Epithelial cell of prostate (primary cell): ENCODE results near the gene RUVBL1.

ENCODE experiments used
- DNase-seq: peaks from one replicate; pipeline ENCODE4 v3.0.0-alpha.2; 2011; ENCODE audit warnings: low read depth, low spot score
- H3K27ac ChIP-seq: fragments of 450-650 bp; 2 replicates; pipeline ENCODE4 v1.5.1; 2017; ENCODE audit warnings: mild to moderate bottlenecking

RUVBL1 gene

DNA sequence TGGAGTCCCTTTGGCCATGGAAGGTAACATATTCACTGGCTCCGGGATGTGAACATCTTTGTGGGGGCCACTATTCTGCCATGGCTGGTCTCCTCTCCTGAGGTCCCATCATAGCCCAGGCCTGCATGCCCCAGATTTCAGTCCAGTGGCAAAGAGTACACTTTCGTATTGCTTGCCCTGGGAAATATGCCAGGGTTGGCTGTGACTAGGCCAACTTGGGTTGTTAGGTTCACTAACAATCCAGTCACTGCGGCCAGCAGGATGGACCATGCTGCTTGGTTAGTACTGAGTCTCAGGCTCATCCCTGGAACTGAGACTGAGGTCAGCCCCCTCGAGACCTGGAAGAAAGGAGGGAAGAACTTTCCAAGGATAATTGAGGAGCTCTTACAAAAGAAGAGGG lies 19.9 kb upstream of the RUVBL1 start:
- no peak for DNase-seq
- no peak overlapping the region for H3K27ac ChIP-seq

DNA sequence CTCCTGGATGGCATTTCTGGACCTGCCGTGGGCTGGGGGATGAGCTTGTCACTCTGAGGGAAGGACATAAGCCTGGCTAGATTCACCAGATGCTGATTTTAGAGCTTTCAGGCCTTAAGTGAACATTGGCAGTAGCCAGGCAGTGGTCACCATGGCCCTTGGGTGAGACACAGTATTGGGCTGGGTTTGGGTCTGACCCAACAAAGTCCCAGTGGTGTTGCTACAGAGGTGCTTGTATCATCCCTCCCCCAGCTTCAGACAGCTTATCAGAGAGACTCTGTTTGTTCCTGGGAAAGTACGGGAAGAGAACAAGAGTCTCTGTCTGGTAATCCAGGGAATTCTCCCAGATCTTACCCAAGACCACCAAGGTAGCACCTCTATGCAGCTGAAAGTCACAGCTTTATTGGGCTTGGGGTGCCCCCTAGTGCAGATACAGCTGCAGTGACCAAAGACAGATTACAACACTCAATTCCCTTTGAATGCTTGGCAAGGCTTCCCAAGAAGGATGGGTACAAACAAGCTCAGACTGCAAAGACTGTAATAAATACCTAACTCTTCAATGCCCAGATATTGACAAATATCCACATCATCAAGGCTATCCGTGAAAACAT lies 9.8 kb upstream of the RUVBL1 start:
- peak; percentile 3 for DNase-seq

DNA sequence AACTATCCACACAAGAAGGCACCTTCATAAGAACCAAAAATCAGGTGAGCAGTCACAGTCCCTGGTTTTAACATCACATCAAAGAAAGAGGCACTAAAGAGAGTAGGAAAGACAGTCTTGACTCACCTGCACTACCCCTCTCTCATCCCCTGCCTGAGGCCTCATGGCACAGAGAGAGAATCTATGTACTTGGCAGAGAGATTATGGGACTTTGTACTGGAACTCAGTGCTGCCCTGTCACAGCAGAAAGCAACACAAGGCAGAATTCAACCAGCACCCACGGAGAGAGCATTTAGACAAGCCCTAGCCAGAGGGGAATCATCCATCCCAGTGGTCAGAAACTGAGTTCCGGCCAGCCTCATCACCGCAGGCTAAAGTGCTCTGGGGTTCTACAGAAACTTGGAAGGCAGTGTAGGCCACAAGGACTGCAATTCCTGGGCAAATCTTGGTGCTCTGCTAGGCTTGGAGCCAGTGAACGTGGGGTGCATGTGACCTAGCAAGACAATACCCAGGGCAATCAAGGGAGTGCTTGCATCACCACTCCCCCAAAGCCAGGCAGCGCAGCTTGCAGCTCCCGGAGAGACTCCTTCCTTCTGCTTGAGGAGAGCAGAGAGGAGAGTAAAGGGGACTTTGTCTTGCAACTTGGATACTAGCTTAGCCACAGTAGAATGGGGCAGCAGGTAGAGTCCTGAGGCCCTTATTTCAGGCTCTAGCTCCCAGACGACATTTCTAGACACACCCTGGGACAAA lies 8.5 kb upstream of the RUVBL1 start:
- no peak overlapping the region for H3K27ac ChIP-seq
- DNase-seq = no peak

More for the DNA sequence above, 9.8 kb upstream of the RUVBL1 start:
- no peak overlapping the region for H3K27ac ChIP-seq

DNA sequence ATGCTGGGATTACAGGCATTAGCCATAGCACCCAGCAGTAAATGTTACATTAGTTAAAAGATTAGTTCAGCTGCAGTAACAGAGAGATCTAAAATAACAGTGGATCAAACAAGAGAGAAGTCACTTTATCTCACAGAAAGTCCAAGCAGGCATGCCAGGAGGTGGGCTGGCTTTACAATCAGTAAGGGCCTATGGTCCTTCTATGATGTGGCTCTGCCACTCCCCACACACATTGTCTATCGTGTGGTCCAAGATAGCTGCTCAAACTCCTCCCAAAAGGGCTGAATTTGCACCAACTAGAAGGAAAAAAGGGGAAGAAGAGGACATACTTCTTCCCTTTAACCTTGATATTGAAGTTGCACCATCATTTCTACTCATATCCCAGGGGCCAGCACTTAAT lies 4.6 kb upstream of the RUVBL1 start:
- DNase-seq = no peak
- no peak overlapping the region for H3K27ac ChIP-seq

DNA sequence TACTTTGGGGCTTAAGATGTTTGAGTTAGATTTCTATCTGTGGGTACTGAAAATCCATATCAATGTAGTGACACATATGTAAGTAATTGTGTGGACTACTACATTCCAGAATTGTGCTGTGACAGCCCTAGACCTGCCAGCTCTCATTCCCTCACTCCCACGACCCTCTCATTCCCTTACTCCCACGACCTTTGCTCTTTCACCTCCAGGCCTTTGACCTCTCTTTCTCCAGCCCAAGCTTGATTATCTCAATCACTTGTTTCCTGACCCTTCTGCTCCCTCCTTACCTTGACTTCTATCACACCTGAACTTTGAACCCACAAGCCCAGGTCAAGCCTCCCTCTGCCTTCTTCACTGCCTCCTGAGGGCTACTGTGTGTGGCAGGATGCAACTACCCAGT lies 3.6 kb upstream of the RUVBL1 start:
- DNase-seq = no peak
- no peak overlapping the region for H3K27ac ChIP-seq

DNA sequence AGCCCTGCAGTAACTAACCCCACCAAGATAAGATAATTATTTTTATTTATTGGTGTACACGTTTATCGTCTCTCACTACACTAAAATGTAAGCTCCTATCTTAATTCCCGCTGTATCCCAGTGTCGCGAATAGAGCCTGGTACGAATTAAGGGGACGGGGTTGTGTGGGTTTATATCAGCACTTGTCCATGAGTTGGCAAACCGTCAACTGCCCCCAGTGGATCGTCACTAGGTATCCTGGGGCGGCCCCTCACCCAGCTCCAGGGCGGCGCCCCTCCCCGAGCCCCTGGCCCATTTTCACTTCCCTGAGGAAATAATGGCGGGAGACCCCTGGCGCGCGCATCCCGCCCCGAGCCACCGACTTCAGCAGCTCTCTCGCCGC lies 465 bp downstream of the RUVBL1 start:
- DNase-seq = no peak

DNA sequence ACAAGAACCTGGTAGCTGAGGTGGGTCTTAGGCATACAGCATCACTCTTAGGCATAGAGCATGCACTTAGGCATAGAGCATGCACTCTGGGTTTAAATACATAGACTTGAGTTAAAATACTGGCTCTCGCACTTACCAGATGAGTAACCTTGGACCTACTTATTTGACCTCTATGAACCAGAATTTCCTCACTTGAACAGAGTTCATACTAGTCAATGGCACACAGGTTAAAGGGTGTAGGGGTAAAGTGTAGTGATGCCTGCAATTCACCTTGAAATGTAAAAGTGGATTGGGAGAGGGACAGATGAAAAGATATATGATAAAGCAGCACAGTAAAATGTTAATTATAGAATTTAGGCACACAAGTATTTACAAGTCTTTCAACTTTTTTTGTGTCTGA lies 1.6 kb downstream of the RUVBL1 start:
- DNase-seq = no peak
- no peak overlapping the region for H3K27ac ChIP-seq

More for the DNA sequence above, 465 bp downstream of the RUVBL1 start:
- H3K27ac ChIP-seq = peak overlapping the region; percentile 67

DNA sequence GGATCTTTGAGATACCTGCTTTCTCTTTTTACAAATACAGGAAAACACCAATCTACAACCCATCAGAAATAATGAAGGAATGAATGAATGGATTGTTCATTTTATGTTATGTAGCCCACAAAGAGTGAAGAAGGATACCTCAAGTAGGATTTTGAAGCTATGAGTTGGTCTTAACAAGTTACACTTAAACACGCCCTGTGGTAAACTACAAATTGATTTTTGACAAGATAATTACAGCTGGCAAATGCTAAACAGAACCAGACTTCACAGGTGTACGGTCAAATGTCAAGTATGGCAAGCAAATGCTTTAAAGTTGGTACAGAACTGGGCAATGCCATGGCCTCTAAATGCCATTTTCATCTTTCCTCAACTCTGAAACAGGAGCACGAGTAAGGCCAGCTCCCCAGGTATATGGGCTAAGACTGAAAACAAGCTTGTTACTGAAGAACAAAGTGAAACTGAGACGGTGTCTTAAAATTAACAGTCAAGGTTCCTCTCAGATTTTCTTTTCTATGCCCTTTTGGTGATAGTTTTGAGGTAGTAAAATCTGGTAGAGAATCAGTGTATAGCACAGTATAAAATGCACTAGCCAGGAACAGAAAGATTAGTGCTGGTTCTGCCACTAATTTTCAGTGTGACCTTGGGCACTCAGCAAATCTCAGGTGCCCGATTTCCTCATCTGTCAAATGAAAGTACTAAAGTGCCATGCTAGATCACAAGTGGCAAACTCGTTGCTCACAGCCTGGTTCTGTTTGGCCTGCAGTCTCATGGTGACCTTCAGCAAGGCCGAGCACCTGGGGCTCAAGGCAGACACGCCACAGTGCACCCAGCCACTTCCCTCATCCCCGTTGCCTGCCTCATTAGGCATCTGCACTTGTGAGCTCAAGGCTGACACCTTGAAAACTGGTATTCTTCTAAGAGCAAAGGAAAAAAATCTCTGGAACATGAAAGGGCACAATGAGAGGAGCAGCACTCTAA lies 9.5 kb downstream of the RUVBL1 start:
- no peak overlapping the region for H3K27ac ChIP-seq

DNA sequence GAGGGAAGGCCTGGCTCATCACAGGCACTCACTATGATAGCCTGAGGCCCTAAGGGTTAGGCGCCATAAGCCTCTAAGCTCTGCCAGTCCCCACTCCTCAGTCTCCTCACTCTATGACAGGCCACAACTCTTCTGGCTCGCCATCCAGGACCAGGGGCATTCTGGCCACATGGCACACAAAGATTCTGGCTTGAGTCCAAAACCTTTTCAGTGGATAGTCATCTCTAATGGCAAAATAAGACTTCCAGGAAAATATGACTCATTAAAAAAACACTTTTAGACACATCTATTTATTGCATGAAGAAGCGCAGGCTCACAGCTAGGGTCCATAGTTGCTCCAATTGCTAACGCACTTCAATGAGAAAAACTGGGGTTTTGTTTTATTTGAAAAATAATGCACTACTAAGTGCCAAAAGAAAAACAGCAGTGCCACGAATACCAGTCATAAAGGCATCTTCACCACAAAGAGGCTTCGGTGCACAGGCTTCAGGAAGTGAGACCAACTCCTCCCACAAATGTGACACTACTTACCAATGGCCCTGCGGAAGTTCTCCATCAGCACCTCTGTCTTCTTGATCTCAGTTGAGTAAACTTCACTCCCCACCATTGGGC lies 11.1 kb downstream of the RUVBL1 start:
- DNase-seq = peak; percentile 16
- H3K27ac ChIP-seq = no peak overlapping the region

More for the DNA sequence above, 9.5 kb downstream of the RUVBL1 start:
- DNase-seq = no peak

DNA sequence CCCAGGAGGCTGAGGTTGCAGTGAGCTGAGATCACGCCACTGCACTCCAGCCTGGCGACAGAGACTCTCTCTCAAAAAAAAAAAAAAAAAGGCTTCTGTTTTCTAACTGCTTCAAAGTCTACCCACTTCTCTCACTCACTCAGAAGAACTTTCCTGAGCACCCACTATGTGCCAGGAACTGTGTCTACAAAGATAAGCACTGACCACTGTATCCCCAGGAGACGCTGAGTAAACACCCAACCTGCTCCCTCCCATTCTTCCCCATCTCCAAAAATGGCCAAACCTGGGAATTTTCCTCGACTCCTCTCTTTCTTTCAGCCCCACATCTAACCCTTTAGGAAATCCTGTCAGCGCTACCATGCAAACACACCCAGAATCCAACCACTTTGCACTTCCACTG lies 12.5 kb downstream of the RUVBL1 start:
- DNase-seq = no peak
- no peak overlapping the region for H3K27ac ChIP-seq

DNA sequence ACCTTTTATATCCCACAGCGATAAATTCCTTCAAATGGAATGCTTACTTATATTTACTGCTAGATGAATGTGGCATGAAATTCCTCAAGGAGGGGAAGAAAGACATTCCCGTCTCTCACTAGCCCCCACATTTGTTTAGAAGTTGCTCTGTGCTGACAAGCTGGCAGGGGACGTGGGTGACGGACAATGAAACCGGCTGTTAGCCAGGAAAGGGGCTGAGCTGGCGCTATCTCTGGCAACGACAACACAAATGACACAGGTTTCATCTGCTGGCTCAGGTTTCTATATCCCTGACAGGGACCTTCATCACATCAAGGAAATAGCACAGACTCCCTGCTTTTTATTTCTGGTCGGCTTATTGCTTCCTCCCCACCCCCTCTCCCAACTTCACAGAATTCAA lies 15.8 kb downstream of the RUVBL1 start:
- H3K27ac ChIP-seq = no peak overlapping the region
- no peak for DNase-seq

DNA sequence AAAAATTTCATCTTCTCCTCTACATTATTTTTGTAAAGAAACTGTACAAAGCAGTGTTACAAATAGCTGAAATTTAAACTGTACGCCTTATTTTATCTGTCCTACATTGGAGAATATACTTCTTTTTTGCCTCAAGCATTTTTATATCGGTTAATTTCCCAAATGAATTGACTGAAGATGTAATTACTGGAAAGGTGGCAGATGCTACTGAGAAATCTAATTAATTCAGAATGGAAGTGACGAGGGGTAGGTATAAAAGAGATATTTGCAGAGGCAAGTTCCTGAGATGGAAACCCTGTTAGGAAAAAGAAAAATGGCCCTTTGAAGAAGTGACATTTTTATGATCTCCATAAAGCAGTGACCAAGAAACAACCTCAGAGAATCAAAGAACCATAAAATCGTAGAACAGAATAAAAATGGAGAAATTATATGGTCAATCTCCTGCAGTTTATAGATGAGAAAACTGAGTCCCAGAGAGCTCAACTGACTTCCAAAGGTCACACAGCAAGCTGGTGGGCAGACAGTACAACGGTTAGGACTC lies 20.4 kb downstream of the RUVBL1 start:
- no peak for DNase-seq
- H3K27ac ChIP-seq = no peak overlapping the region

DNA sequence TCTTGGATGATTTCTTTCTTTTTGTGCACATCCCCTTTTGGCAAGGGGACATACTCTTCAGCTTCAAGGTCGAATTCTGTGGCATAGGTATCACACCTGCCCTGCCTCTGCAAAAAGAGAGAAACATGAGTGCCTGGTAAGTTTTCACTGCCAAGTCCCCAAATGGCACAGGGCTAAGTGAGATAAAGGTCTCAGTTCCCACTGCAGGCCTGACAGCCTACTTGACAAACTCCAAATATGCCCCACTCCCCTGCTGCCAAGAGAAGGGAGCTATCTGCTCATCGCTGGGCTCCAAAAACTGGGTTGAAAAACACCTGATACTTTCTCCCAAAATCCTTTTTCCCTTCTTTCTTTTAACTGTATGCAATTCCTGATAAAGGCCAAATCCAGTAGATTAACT lies 23.0 kb downstream of the RUVBL1 start:
- no peak for DNase-seq
- H3K27ac ChIP-seq = no peak overlapping the region

DNA sequence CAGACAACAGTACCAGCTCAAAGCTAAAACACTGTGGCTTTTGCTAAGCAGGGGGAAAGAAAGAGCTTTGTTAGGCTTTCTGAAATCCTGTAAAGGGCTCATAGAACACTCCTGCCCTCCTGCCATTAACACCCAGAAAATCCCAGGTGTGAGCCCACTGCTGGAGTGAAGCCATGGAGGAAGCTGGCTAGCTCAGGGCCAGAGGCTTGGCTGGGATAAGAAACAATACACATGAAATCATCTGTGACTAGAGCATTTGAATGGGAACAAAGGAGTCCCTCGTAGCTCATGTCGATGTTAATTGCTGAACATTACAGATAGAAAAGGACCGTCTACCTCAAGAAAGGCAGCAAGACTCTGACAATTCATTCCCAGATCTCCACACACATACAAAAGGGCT lies 23.5 kb downstream of the RUVBL1 start:
- no peak for DNase-seq
- no peak overlapping the region for H3K27ac ChIP-seq

DNA sequence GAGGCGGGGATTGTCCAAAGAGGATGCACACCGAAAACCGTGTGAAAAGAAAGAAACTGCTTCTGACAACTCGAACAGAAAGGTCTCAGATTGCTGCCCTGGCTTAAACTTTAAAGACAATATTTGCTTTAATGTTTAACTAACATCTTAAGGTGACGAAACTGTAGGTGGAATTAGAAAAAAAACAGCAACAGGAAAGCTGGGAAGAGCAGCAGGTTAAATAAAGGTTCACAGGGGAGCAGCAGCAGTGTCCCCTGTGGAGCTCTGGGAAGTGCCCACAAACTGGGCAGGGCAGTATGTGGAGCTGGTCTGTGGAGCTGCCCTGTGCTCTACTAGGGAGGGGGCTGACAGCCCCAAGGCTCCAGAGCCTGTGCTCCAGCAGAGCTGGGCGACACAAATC lies 25.4 kb downstream of the RUVBL1 start:
- no peak overlapping the region for H3K27ac ChIP-seq

DNA sequence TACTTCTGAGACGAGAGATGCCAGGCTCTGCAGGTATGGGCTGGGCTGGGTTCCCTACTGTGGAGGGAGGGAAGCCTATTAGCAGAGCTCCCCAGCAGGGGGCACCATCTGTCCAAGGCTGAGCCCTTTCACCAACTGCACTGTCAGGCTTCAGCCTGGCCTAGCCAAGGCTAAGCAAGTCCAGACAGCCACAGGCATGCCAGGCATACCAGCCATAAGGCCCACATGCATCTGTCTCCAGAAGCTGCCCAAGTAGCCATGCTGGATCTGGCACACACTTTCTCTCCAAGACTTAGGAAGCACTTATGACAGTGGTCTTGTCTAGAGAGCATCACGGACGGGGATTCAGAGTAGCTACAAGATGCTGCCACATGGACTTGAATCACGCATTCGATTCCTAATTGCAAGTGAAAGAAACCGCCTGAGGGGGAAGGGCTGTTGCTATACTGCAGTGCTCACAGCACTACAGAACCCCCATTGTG lies 28.3 kb downstream of the RUVBL1 start:
- peak overlapping the region; percentile 61 for H3K27ac ChIP-seq

More for the DNA sequence above, 25.4 kb downstream of the RUVBL1 start:
- no peak for DNase-seq

DNA sequence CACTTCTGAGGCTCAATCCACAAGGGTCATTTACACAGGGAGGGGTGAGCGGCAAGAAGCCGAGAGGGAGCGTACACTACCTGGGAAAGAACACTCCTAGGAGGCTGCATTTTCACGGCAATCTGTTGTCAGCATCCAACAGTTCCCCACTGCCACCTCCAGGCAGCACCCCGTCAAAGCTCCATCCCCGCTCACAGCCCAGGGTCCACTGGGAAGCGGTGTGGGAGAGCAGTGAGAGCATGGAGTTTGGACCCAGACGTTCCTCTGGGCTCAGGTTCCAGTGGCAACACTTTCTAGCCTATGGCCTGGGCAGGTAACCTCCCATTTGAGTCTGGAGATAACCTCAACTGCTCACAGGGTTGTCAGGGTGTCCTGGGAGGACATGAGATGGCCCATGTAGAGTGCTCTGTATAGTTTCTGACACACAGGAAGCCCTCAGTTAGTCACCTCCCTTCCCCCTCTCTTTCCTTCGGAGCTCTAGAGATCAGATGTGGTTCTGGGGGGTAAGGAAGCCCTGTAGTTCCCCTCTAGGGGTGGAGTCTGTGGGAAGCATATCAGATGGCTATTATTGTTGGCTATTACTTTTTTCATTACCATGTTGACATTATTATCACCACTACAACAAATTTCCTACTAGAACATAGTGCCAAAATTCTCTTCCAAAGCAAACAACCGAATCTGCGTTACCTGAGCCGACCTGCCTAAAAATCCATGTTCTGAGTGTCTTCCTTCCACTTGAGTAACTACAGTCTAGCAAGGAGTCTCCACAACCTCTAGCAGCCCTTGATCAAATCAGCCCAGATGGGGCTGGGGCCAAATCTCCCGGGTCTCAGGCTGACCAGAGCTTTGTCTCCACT lies 29.1 kb downstream of the RUVBL1 start:
- peak overlapping the region; percentile 61 for H3K27ac ChIP-seq
- no peak for DNase-seq

More for the DNA sequence above, 28.3 kb downstream of the RUVBL1 start:
- DNase-seq = peak; percentile 78

DNA sequence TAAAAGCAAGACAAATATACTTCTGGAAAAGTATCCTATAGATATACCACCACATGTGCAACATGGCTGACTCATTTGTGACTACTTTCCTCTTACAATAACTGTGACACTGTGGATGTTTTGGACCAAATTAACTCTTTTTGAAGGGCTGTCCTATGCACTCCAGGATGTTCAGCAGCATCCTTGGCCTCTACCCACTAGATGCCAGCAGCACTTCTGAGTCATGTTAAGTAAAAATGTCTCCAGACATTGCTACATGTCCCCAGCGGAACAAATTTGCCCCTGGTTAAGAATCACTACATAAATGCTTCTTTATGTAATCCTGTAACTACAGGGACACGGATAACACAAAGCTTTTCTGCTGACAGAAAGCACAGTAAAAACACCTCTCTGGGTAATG lies 32.0 kb downstream of the RUVBL1 start:
- no peak for DNase-seq
- no peak overlapping the region for H3K27ac ChIP-seq

DNA sequence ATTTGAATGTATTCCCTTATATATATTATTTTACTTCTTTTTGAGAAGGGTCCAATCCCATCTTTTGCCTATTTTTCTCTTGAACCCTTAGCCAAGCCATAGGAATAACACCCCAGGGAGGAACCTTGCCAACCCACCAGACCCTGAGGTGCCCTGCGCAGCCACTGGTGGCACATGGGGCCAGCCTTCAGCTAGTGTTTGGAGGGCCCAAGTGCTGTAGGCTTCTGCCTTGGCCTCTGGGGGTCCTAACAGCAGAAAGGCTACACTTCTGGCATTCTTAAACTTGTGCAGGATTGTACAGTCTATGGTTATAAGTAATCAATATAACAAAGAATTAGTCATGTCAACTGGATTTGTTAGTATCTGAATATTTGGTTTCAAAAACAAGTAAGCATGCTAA lies 34.5 kb downstream of the RUVBL1 start:
- H3K27ac ChIP-seq = no peak overlapping the region
- no peak for DNase-seq
